Colonic mucosa (tissue), 4 donors: ENCODE measurements around the gene KDM6A. TPM values are rescaled to one million over a fixed set of nuclear protein-coding genes. Genes with fewer than 3 reads are reported as not detected.
"Not testable (repeated sequence)": the region's sequence is repeated elsewhere in the genome, so short reads cannot be mapped to it uniquely, and the experiment has no call there.

Experiments
- DNase-seq: peaks from one replicate; pipeline ENCODE4 v3.0.0-alpha.2; 2020
- H3K27ac ChIP-seq: fragments of 200-600 bp; one replicate; pipeline ENCODE4 v1.8.0; 2021
- H3K27me3 ChIP-seq: fragments of 200-600 bp; one replicate; pipeline ENCODE4 v1.8.0; 2021
- H3K36me3 ChIP-seq: fragments of 200-600 bp; one replicate; pipeline ENCODE4 v1.8.0; 2021
- H3K4me1 ChIP-seq: fragments of 200-600 bp; one replicate; pipeline ENCODE4 v1.8.0; 2021; ENCODE audit warnings: mild to moderate bottlenecking
- H3K4me3 ChIP-seq: fragments of 200-600 bp; one replicate; pipeline ENCODE4 v1.8.0; 2021
- H3K9ac ChIP-seq, 2 donors: one replicate each; pipeline ENCODE4 v1.7.0; 2013; ENCODE audit warnings: control low read depth in 2 of 2, low read depth in 2 of 2, low read length in 2 of 2
- H3K9me3 ChIP-seq: fragments of 200-600 bp; one replicate; pipeline ENCODE4 v1.8.0; 2021
- CTCF ChIP-seq: fragments of 200-600 bp; IDR thresholded peaks from one replicate; pipeline ENCODE4 v1.8.0; 2022; ENCODE audit warnings: antibody characterized with exemption, mild to moderate bottlenecking
- intact Hi-C: fragments of 100-400 bp; cut with DNase I; formaldehyde crosslinking; loops from one replicate; pipeline ENCODE4 v1.14.1; 2022
- total RNA-seq, 2 donors: library from RNA; stranded (reverse); fragmentation: NEBNext Ultra II Directional in 1 of 2; extraction: Animal tissue kit (Norgen Biotek cat#: 25700) in 1 of 2; gene quantifications; one replicate each; pipeline ENCODE4 v1.2.1, GENCODE V29; 2021
- donor health status: healthy.
- donor health status: DM: no; HTN: no; CAD: no.
- donor health status: DM: no; HTN: no; CAD: no.

Gene KDM6A
- total RNA-seq, 2 donors from 2014 or later = 31.6 to 45.3 TPM

GRCh38 chrX:45133465-45133864 is 260.5 kb downstream of the KDM6A start:
- Histone ChIP-seq H3K9me3 (no peaks in the 10 kb centered on the region), H3K9ac (no peak overlapping the region), H3K36me3 (no peaks in the 10 kb centered on the region), H3K4me1 (no peaks in the 10 kb centered on the region), H3K27me3 (no peaks in the 10 kb centered on the region), H3K27ac (no peak overlapping the region), H3K4me3 (no peak overlapping the region)
- intact Hi-C loops = no loop called here
- no peak for DNase-seq
- TF ChIP-seq CTCF = no peak

DNA sequence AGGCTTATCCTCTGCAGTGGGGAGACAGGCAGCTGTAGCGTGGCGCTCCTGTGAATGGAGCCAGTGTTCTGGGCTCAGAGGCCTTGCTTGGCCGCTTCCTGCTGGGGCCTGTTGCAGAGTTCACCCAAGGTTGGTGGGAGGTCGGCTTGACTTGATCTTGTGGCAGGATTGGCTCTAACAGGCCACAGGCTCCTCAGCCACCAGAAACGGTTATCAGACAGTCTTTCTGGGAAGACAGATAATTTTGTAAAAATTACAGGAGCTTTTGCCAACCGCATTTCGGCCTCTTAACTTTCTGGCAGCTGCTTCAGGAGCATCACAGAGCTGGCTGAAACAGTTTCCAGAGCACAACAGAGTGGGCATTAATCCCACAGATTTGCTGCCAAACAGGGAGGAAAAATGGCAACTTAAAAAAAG is 261.3 kb downstream of the KDM6A start:
- intact Hi-C loops = no loop called here

GRCh38 chrX:45134775-45135174 is 261.8 kb downstream of the KDM6A start:
- no peak overlapping the region for H3K9ac ChIP-seq
- DNase-seq = no peak
- TF ChIP-seq CTCF = no peak
- no peak overlapping the region for H3K27ac ChIP-seq
- H3K4me3 ChIP-seq = no peak overlapping the region
- no peaks in the 10 kb centered on the region for H3K4me1 ChIP-seq
- intact Hi-C loops = no loop called here
- no peaks in the 10 kb centered on the region for H3K36me3 ChIP-seq
- H3K9me3 ChIP-seq = no peaks in the 10 kb centered on the region
- no peaks in the 10 kb centered on the region for H3K27me3 ChIP-seq

More for the DNA sequence above, 261.3 kb downstream of the KDM6A start:
- Histone ChIP-seq H3K9ac (no peak overlapping the region), H3K27ac (no peak overlapping the region), H3K9me3 (no peaks in the 10 kb centered on the region), H3K27me3 (no peaks in the 10 kb centered on the region), H3K36me3 (no peaks in the 10 kb centered on the region), H3K4me3 (no peak overlapping the region), H3K4me1 (no peaks in the 10 kb centered on the region)
- no peak for TF ChIP-seq CTCF
- no peak for DNase-seq

DNA sequence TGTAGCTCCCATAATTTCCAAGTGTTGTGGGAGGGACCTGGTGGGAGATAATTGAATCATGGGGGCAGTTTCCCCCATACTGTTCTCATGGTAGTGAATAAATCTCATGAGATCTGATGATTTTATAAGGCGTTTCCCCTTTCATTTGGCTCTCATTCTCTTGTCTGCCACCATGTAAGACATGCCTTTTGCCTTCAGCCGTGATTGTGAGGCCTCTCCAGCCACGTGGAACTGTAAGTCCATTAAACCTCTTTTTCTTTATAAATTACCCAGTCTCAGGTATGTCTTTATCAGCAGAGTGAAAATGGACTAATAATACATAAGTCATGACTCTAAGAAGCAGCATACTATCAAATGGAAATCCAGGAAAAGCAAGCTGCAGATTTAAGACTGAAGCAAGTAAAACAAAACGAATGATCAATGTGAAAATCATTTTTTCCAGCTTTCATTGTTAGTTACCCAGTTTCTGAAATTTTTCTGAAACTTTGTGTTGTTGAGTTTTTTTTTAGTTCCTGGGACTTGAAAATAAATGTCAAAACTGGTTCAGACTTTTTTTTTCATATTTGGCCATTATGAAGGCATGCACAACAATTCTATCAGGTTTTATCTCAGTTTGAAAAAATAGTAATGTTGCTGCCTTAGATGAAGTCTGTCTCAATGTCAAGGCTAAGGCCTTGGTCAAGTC is 262.5 kb downstream of the KDM6A start:
- H3K4me3 ChIP-seq, DNase-seq, intact Hi-C loops, H3K9me3 ChIP-seq, H3K36me3 ChIP-seq, H3K27me3 ChIP-seq, H3K9ac ChIP-seq, H3K4me1 ChIP-seq, H3K27ac ChIP-seq: not testable (repeated sequence)

GRCh38 chrX:45137531-45137930 is 264.5 kb downstream of the KDM6A start:
- no peak for DNase-seq
- Histone ChIP-seq H3K9ac (no peak overlapping the region), H3K4me1 (no peaks in the 10 kb centered on the region), H3K4me3 (no peak overlapping the region), H3K36me3 (no peaks in the 10 kb centered on the region), H3K27me3 (no peaks in the 10 kb centered on the region), H3K9me3 (no peaks in the 10 kb centered on the region), H3K27ac (no peak overlapping the region)
- TF ChIP-seq CTCF = no peak
- intact Hi-C loops = no loop called here

DNA sequence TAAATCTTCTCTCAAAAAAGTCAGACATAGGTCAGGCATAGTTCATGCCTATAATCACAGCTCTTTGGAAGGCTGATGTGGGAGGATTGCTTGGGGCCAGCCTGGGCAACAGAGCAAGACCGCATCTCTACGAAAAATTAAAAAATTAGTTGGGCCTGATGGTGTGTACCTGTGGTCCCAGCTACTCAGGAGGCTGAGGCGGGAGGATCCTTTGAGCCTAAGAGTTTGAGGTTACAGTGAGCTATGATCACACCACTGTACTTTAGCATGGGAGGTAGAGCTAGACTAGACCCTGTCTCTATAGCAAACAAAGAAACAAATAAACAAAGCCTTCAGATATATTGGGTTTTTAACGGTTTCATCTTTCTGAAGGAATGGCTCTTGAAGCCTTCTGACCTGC is 265.5 kb downstream of the KDM6A start:
- Histone ChIP-seq H3K9me3 (no peaks in the 10 kb centered on the region), H3K27ac (no peak overlapping the region), H3K36me3 (no peaks in the 10 kb centered on the region), H3K4me1 (no peaks in the 10 kb centered on the region), H3K9ac (no peak overlapping the region), H3K27me3 (no peaks in the 10 kb centered on the region), H3K4me3 (no peak overlapping the region)
- intact Hi-C loops = no loop called here
- no peak for TF ChIP-seq CTCF
- DNase-seq = no peak
